ENCODE measurements around the gene TSFM. TPM values are rescaled to one million over a fixed set of nuclear protein-coding genes. Genes with fewer than 3 reads are reported as not detected.

Gene TSFM
- total and polyA plus RNA-seq, 5 donors from 2014 or later, result 22.8 to 50.4 (median 38.4) TPM

DNA sequence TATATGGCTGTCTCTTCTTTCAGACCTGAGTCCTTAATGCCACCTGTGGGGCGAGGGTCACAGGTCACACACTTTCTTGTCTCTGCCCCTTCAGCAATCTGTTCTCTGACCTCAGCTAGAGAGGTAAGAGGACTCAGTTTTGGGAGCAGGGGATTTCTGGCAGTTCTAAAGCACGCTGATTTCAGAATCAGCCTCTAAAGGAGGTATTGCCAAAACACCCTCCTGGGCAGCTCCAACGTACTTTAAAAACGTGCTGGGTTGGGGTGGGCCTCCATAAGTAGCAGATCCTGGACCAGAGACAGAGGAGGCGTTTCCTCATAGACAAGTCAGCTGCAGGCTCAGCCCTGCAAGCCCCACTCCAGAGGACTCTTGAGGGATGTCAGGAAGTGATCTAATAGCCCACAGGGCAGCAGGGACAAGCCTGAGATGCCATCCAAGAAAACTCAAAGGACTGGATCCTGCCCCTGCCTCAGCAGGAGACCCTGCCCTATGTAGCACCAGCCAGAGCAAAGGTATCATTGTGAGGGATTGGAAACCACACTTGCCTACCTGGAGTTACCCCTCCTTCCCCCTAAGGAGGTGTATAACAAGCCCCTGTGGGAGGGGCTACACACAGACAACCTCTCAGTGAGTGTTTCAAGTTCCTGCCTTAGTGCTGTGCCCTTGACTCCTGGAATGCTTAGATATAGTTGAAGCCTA is 55.4 kb downstream of the TSFM start:
- DNase-seq, result no peak
- no peaks in the 10 kb centered on the region for H3K9me3 ChIP-seq (ENCODE audit: control insufficient read depth in 2 of 2, low read length in 2 of 2)
- H3K27ac ChIP-seq (ENCODE audit: insufficient read depth, low read length, poor library complexity, severe bottlenecking), result peak overlapping the region; percentile 83
- peak; percentile 49 to 51 for ATAC-seq (ENCODE audit: low read depth in 2 of 2)
- H3K27me3 ChIP-seq (ENCODE audit: control insufficient read depth, insufficient read depth, low read length), result no peaks in the 10 kb centered on the region
- H3K4me3 ChIP-seq (ENCODE audit: low read depth, low read length), result peak overlapping the region; percentile 64
- H3K4me1 Mint-ChIP-seq, result peaks cover 29 to 98% (median 82%) of the 10 kb centered on the region in 4 donors
- peak overlapping the region; percentile 75 to 83 (median 78) for H3K4me3 Mint-ChIP-seq
- H3K27ac Mint-ChIP-seq, result peak overlapping the region; percentile 92 to 98 (median 93)
- peaks cover 5% of the 10 kb centered on the region for H3K36me3 Mint-ChIP-seq
- no peaks in the 10 kb centered on the region for H3K36me3 ChIP-seq (ENCODE audit: control insufficient read depth, insufficient read depth, low read length)
- H3K9me3 Mint-ChIP-seq, result no peaks in the 10 kb centered on the region
- H3K27me3 Mint-ChIP-seq, result no peaks in the 10 kb centered on the region
- peaks cover 100% of the 10 kb centered on the region for H3K4me1 ChIP-seq (ENCODE audit: control insufficient read depth, insufficient read depth, low read length, poor library complexity, severe bottlenecking)

DNA sequence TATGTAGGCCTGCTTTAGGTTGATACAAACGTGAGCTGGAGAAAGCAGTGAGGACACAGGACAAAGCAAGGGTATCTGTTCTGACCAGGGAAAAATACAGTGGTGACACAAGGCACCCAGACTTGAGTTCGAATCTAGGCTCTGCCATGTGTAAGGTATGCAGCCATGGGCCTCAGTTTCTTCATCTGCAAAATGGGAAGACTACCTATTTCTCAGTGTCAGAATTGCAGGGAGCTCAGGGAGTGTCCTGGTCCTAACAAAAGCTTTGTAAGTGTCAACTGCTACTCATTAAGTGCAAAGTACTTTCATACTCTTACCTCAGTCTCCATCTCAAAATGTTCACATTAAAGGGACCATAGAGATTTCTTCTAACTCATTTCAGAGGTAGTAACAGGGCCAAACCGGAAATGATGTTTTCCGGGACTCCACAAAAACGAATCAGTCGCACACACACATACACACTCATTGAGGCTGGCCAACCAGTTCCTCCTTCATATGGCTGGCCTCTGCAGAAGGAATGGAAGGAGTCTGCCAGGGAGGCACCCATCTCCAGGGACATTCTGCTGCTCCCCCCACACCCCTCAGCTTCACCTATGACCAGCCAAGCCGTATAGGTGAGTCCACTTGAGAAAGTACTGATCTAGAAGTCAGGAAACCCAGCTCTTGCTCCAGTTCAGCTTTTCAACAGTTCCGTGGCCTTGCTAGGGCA is 56.2 kb downstream of the TSFM start:
- peak overlapping the region; percentile 64 for H3K4me3 ChIP-seq (ENCODE audit: low read depth, low read length)
- peak in 2 of 3 donors; percentile 38 to 75 for DNase-seq
- peak overlapping the region; percentile 83 for H3K27ac ChIP-seq (ENCODE audit: insufficient read depth, low read length, poor library complexity, severe bottlenecking)

DNA sequence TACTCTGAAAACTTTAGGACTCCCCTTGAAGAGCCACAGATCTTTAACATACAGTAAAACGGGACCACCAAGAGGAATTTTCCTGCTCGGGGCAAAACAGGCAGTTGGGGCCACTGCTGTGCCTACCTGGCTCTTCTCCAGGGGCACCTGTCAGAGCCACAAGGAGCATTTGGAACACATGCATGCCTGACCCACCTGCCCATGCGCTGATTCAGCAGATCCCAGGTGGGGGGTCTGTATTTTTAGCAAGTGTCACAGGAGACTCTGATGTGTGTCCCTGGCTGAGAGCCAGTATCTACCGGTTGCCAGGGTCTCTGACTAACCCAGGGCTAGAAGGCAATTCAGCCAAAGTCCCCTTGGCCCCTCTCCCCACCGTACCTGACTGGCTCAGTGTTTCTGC is 57.4 kb downstream of the TSFM start:
- peaks cover 29 to 94% (median 83%) of the 10 kb centered on the region in 4 donors for H3K4me1 Mint-ChIP-seq
- DNase-seq (no peak), ATAC-seq (ENCODE audit: low read depth in 2 of 2) (no peak)
- H3K27me3 ChIP-seq (ENCODE audit: control insufficient read depth, insufficient read depth, low read length), result no peaks in the 10 kb centered on the region
- H3K4me3 Mint-ChIP-seq, result peak overlapping the region; percentile 47 to 83 (median 70)
- H3K4me3 ChIP-seq (ENCODE audit: low read depth, low read length), result peak overlapping the region; percentile 24
- no peaks in the 10 kb centered on the region for H3K9me3 ChIP-seq (ENCODE audit: control insufficient read depth in 2 of 2, low read length in 2 of 2)
- no peaks in the 10 kb centered on the region for H3K27me3 Mint-ChIP-seq
- H3K4me1 ChIP-seq (ENCODE audit: control insufficient read depth, insufficient read depth, low read length, poor library complexity, severe bottlenecking), result peaks cover 100% of the 10 kb centered on the region
- H3K9me3 Mint-ChIP-seq, result no peaks in the 10 kb centered on the region
- H3K36me3 ChIP-seq (ENCODE audit: control insufficient read depth, insufficient read depth, low read length), result no peaks in the 10 kb centered on the region
- peak overlapping the region; percentile 83 for H3K27ac ChIP-seq (ENCODE audit: insufficient read depth, low read length, poor library complexity, severe bottlenecking)
- peaks cover 9% of the 10 kb centered on the region for H3K36me3 Mint-ChIP-seq
- H3K27ac Mint-ChIP-seq, result peak overlapping the region; percentile 48 to 92 (median 90)

More for the DNA sequence above, 56.2 kb downstream of the TSFM start:
- H3K36me3 ChIP-seq (ENCODE audit: control insufficient read depth, insufficient read depth, low read length), result no peaks in the 10 kb centered on the region
- H3K27me3 ChIP-seq (ENCODE audit: control insufficient read depth, insufficient read depth, low read length), result no peaks in the 10 kb centered on the region
- Mint-ChIP-seq H3K36me3 (peaks cover 5% of the 10 kb centered on the region), H3K27ac (peak overlapping the region; percentile 90 to 93 (median 92)), H3K4me1 (peaks cover 29 to 98% (median 82%) of the 10 kb centered on the region in 4 donors), H3K9me3 (no peaks in the 10 kb centered on the region), H3K27me3 (no peaks in the 10 kb centered on the region), H3K4me3 (peak overlapping the region; percentile 8 to 83 (median 76))
- ATAC-seq (ENCODE audit: low read depth in 2 of 2), result peak; percentile 20 to 32
- H3K9me3 ChIP-seq (ENCODE audit: control insufficient read depth in 2 of 2, low read length in 2 of 2), result no peaks in the 10 kb centered on the region
- H3K4me1 ChIP-seq (ENCODE audit: control insufficient read depth, insufficient read depth, low read length, poor library complexity, severe bottlenecking), result peaks cover 100% of the 10 kb centered on the region

DNA sequence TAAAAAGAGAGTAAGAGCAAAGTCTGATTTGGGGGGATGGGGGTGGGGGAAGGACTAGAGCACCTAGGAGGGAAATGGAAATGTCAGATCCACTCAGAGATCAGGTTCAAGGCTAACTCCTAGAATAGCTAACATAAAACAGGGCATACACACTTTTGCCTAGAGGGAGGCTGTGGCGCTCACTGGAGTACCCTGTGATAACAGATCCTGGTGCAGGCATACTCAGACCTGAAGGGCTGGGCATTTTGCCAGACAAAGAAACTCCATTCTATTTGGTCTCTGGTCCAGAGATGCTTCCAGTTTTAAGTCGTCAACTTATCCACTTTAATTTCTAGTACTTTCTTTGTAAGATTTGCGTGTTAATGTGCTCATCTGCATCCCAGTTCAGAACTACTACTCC is 58.1 kb downstream of the TSFM start:
- no peaks in the 10 kb centered on the region for H3K27me3 Mint-ChIP-seq
- DNase-seq (no peak), ATAC-seq (ENCODE audit: low read depth in 2 of 2) (no peak)
- peak overlapping the region; percentile 10 to 94 (median 88) for H3K4me3 Mint-ChIP-seq
- H3K27ac Mint-ChIP-seq, result peak overlapping the region in 2 of 3 donors; percentile 90 to 92
- Histone ChIP-seq H3K27me3 (ENCODE audit: control insufficient read depth, insufficient read depth, low read length) (no peaks in the 10 kb centered on the region), H3K4me1 (ENCODE audit: control insufficient read depth, insufficient read depth, low read length, poor library complexity, severe bottlenecking) (peaks cover 95% of the 10 kb centered on the region), H3K27ac (ENCODE audit: insufficient read depth, low read length, poor library complexity, severe bottlenecking) (peak overlapping the region; percentile 83), H3K36me3 (ENCODE audit: control insufficient read depth, insufficient read depth, low read length) (no peaks in the 10 kb centered on the region), H3K9me3 (ENCODE audit: control insufficient read depth in 2 of 2, low read length in 2 of 2) (no peaks in the 10 kb centered on the region), H3K4me3 (ENCODE audit: low read depth, low read length) (peak overlapping the region; percentile 24)
- peaks cover 9% of the 10 kb centered on the region for H3K36me3 Mint-ChIP-seq
- H3K9me3 Mint-ChIP-seq, result no peaks in the 10 kb centered on the region
- H3K4me1 Mint-ChIP-seq, result peaks cover 29 to 87% (median 77%) of the 10 kb centered on the region in 4 donors

DNA sequence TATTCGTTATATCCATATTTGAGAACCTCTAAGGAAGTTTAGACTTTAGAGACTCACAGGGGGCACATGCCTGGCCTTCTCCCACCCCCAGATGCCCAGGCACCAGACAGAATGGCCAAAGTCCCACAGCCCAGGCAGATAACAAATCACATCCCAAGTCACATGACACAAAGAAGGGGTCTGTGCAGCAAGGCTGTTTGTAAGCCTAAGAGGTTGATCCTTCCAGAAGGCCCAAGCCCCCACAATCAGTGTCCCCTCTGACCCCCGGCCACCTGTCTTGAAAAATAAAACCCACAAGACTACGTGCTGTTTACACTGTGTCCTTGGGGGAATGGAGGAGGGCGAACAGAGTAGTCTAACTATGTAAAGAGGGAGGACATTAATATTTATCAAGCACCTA is 58.9 kb downstream of the TSFM start:
- H3K27ac ChIP-seq (ENCODE audit: insufficient read depth, low read length, poor library complexity, severe bottlenecking), result peak overlapping the region; percentile 83
- ATAC-seq (ENCODE audit: low read depth in 2 of 2) (no peak), DNase-seq (no peak)
- Mint-ChIP-seq H3K27me3 (no peaks in the 10 kb centered on the region), H3K4me1 (peaks cover 29 to 80% (median 70%) of the 10 kb centered on the region in 4 donors), H3K27ac (peak overlapping the region; percentile 90 to 97 (median 92)), H3K9me3 (no peaks in the 10 kb centered on the region), H3K4me3 (peak overlapping the region; percentile 84 to 94 (median 92)), H3K36me3 (peaks cover 9% of the 10 kb centered on the region)
- no peaks in the 10 kb centered on the region for H3K36me3 ChIP-seq (ENCODE audit: control insufficient read depth, insufficient read depth, low read length)
- peak overlapping the region; percentile 73 for H3K4me3 ChIP-seq (ENCODE audit: low read depth, low read length)
- H3K27me3 ChIP-seq (ENCODE audit: control insufficient read depth, insufficient read depth, low read length), result no peaks in the 10 kb centered on the region
- H3K4me1 ChIP-seq (ENCODE audit: control insufficient read depth, insufficient read depth, low read length, poor library complexity, severe bottlenecking), result peaks cover 88% of the 10 kb centered on the region
- H3K9me3 ChIP-seq (ENCODE audit: control insufficient read depth in 2 of 2, low read length in 2 of 2), result no peaks in the 10 kb centered on the region

DNA sequence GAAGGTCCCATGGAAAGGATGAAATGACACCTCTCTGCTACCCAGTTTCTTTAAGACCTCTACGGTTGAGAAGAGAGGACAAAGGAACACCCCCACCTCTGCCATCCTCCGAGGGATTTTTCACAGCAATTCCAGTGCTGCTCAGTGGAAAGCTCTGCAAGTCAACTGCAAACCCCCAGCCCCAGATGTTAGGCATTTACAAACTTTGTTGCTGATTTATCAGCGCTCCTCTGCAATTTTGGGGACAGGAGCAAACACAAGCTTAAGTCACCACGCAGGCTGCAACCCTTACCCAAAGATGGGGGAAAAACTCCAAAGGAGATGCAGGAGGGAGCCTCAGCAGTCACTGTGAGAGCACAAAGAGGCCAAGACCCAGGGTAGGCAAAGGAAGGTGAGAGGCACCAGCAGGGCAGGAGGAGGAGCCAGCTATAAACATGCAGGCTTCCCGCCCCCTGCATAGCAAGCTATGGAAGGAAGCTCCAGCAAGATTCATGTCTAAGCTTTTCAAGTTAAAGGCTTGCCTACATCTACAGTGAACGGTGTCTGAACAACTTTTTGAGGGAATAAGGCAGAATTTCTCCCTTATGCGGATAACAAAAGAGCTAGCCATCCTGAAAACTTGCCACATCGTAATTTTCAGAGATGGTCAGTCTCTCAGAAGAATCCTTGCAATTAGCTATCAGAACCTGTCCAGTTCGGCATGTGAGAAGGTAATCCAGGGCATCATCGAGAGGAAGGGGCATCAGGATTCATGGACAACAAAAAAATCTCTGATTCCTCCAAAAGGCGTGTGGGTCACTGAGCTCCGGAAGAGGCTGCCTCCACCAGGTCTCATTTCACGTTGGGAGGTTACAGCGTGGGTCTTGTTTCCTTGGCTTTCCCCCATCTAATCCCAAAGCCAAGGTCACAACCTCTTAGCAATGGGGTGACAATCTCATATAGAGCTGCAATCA is 60.0 kb downstream of the TSFM start:
- H3K4me1 ChIP-seq (ENCODE audit: control insufficient read depth, insufficient read depth, low read length, poor library complexity, severe bottlenecking), result peaks cover 81% of the 10 kb centered on the region
- Mint-ChIP-seq H3K9me3 (no peaks in the 10 kb centered on the region), H3K27me3 (peaks cover 4% of the 10 kb centered on the region), H3K36me3 (peaks cover 9% of the 10 kb centered on the region), H3K27ac (peak overlapping the region in 2 of 3 donors; percentile 71 to 93), H3K4me1 (peaks cover 29 to 74% (median 61%) of the 10 kb centered on the region in 4 donors), H3K4me3 (peak overlapping the region; percentile 92 to 96 (median 94))
- peak overlapping the region; percentile 73 for H3K4me3 ChIP-seq (ENCODE audit: low read depth, low read length)
- DNase-seq (peak in 2 of 3 donors; percentile 34 to 47), ATAC-seq (ENCODE audit: low read depth in 2 of 2) (peak in 1 of 2 donors; percentile 18)
- peak overlapping the region; percentile 83 for H3K27ac ChIP-seq (ENCODE audit: insufficient read depth, low read length, poor library complexity, severe bottlenecking)
- no peaks in the 10 kb centered on the region for H3K36me3 ChIP-seq (ENCODE audit: control insufficient read depth, insufficient read depth, low read length)
- no peaks in the 10 kb centered on the region for H3K9me3 ChIP-seq (ENCODE audit: control insufficient read depth in 2 of 2, low read length in 2 of 2)
- no peaks in the 10 kb centered on the region for H3K27me3 ChIP-seq (ENCODE audit: control insufficient read depth, insufficient read depth, low read length)
